SK-N-SH (cell line): ENCODE measurements around the gene ZNF511. TPM values are rescaled to one million over a fixed set of nuclear protein-coding genes. Genes with fewer than 3 reads are reported as not detected.

ENCODE experiments used
- CTCF ChIA-PET: fragments of 300-600, 350-600 bp; formaldehyde crosslinking; extraction: SDS; loops from one replicate; lab custom pipeline; 2021; lab: Yijun Ruan, JAX
- POLR2A ChIA-PET: fragments of 350-600 bp; sonication (Branson Sonifier 250); formaldehyde crosslinking; extraction: SDS; loops from one replicate; lab custom pipeline; 2020; ENCODE audit warnings: antibody characterized with exemption, inconsistent platforms; lab: Yijun Ruan, JAX
- DNase-seq: peaks from one replicate; pipeline ENCODE4 v3.0.0; 2012
- H2AFZ ChIP-seq: fragments of 200-600 bp; sonication (generic); 2 replicates; pipeline ENCODE4 v1.8.1; 2016; ENCODE audit warnings: antibody characterized with exemption, mild to moderate bottlenecking, low read depth
- H3F3A ChIP-seq: fragments of 200-600 bp; sonication (generic); replicated peaks from 2 replicates; pipeline ENCODE3; 2016; ENCODE audit warnings: antibody characterized with exemption, mild to moderate bottlenecking; ENCODE audit not compliant: insufficient read depth
- H3K27ac ChIP-seq, 2 experiments: fragments of 200-500 bp in 1 of 2; fragments of 200-600 bp in 1 of 2; sonication (Bioruptor generic) in 1 of 2; sonication (generic), shearing (Covaris generic) in 1 of 2; 2 replicates each; pipeline versions ENCODE4 v1.5.1 to v1.6.1; 2014 to 2016; ENCODE audit warnings: low read depth in 2 of 2, inconsistent platforms in 1 of 2, low read length in 1 of 2, mild to moderate bottlenecking in 1 of 2, mixed read lengths in 1 of 2
- H3K27me3 ChIP-seq: fragments of 200-600 bp; sonication (generic), shearing (Covaris generic); 2 replicates; pipeline ENCODE4 v1.6.1; 2016; ENCODE audit warnings: mixed run types; ENCODE audit not compliant: insufficient read depth
- H3K36me3 ChIP-seq, 2 experiments: fragments of 200-500 bp in 1 of 2; fragments of 200-600 bp in 1 of 2; sonication (Bioruptor generic) in 1 of 2; sonication (generic) in 1 of 2; replicated peaks in 1 of 2; 2 replicates each; pipeline versions ENCODE3 to v1.5.1; 2014 to 2016; ENCODE audit warnings: low read length in 1 of 2, mild to moderate bottlenecking in 1 of 2; ENCODE audit not compliant: insufficient read depth in 2 of 2, control insufficient read depth in 1 of 2
- H3K4me1 ChIP-seq, 2 experiments: fragments of 200-500 bp in 1 of 2; fragments of 200-600 bp in 1 of 2; sonication (Bioruptor generic) in 1 of 2; sonication (generic), shearing (Covaris generic) in 1 of 2; 2 replicates each; pipeline versions ENCODE4 v1.5.1 to v1.6.1; 2014 to 2016; ENCODE audit warnings: low read depth in 1 of 2, low read length in 1 of 2, mixed run types in 1 of 2; ENCODE audit not compliant: insufficient read depth in 2 of 2, control insufficient read depth in 1 of 2
- H3K4me2 ChIP-seq: fragments of 200-600 bp; sonication (generic), shearing (Covaris generic); 2 replicates; pipeline ENCODE4 v1.6.1; 2017; ENCODE audit warnings: mixed run types
- H3K4me3 ChIP-seq, 2 experiments: fragments of 200-500 bp in 1 of 2; fragments of 200-600 bp in 1 of 2; sonication (Bioruptor generic) in 1 of 2; sonication (generic), shearing (Covaris generic) in 1 of 2; 2 replicates each; pipeline versions ENCODE4 v1.5.1 to v1.8.1; 2014 to 2016; ENCODE audit warnings: low read depth in 2 of 2, inconsistent platforms in 1 of 2, low read length in 1 of 2, mild to moderate bottlenecking in 1 of 2, mixed read lengths in 1 of 2, moderate library complexity in 1 of 2
- H3K79me2 ChIP-seq: fragments of 200-600 bp; sonication (generic); 2 replicates; pipeline ENCODE4 v1.8.1; 2017; ENCODE audit warnings: mild to moderate bottlenecking; ENCODE audit not compliant: insufficient read depth
- H3K9ac ChIP-seq: fragments of 200-600 bp; sonication (generic); 2 replicates; pipeline ENCODE4 v1.6.1; 2017; ENCODE audit warnings: mixed run types
- H3K9me2 ChIP-seq: fragments of 200-600 bp; sonication (generic); 2 replicates; pipeline ENCODE4 v1.6.1; 2017; ENCODE audit warnings: mixed run types
- H3K9me3 ChIP-seq: fragments of 200-600 bp; sonication (generic); 2 replicates; pipeline ENCODE4 v1.6.1; 2017; ENCODE audit warnings: mixed run types, mild to moderate bottlenecking, moderate library complexity
- H4K20me1 ChIP-seq: fragments of 200-600 bp; sonication (generic); 2 replicates; pipeline ENCODE4 v1.6.1; 2017; ENCODE audit warnings: mild to moderate bottlenecking, mixed run types; ENCODE audit not compliant: insufficient read depth
- CHD2 ChIP-seq: fragments of 150-350 bp; IDR thresholded peaks from 2 replicates; pipeline ENCODE4 v1.6.1; 2018; ENCODE audit warnings: low read length; ENCODE audit not compliant: partially characterized antibody
- CTCF ChIP-seq: fragments of 200-600 bp; sonication (generic); IDR thresholded peaks from 2 replicates; pipeline ENCODE4 v1.6.1; 2017; ENCODE audit warnings: antibody characterized with exemption, mild to moderate bottlenecking, moderate library complexity
- ELF1 ChIP-seq: IDR thresholded peaks from 2 replicates; pipeline ENCODE4 v1.4.0; 2012
- EZH2phosphoT487 ChIP-seq: fragments of 200-600 bp; sonication (generic); IDR thresholded peaks from 2 replicates; pipeline ENCODE4 v1.6.1; 2017; ENCODE audit warnings: low read depth, mixed run types, mild to moderate bottlenecking, antibody characterized with exemption, moderate library complexity, borderline replicate concordance
- FOSL2 ChIP-seq: IDR thresholded peaks from 2 replicates; pipeline ENCODE4 v1.4.0; 2012; ENCODE audit warnings: low read depth, mild to moderate bottlenecking, moderate library complexity, borderline replicate concordance
- MAX ChIP-seq: IDR thresholded peaks from 2 replicates; pipeline ENCODE4 v1.4.0; 2012; ENCODE audit warnings: low read depth
- POLR2AphosphoS5 ChIP-seq: IDR thresholded peaks from 2 replicates; pipeline ENCODE4 v1.6.1; 2012; ENCODE audit warnings: low read depth, low read length
- RAD21 ChIP-seq: IDR thresholded peaks from 2 replicates; pipeline ENCODE4 v1.6.1; 2012; ENCODE audit warnings: mild to moderate bottlenecking, low read length
- RCOR1 ChIP-seq: fragments of 150-350 bp; IDR thresholded peaks from 2 replicates; pipeline ENCODE4 v1.6.1; 2017; ENCODE audit warnings: antibody characterized with exemption, low read length
- SMC3 ChIP-seq: IDR thresholded peaks from 2 replicates; pipeline ENCODE4 v1.6.1; 2012; ENCODE audit warnings: low read depth, low read length, improper control_type of control experiment
- TAF1 ChIP-seq: IDR thresholded peaks from 2 replicates; pipeline ENCODE4 v1.6.1; 2012; ENCODE audit warnings: low read depth, mild to moderate bottlenecking, low read length, moderate library complexity, borderline replicate concordance
- YY1 ChIP-seq: IDR thresholded peaks from 2 replicates; pipeline ENCODE4 v1.4.0; 2012; ENCODE audit warnings: low read depth, mild to moderate bottlenecking
- WGBS: methylation state at CpG from one replicate; pipeline ENCODE4 v1.1.6; 2017; ENCODE audit warnings: low lambda C conversion rate; 5-methylcytosine and 5-hydroxymethylcytosine counted together
- polyA plus RNA-seq, 3 experiments: library from polyadenylated mRNA; depleted of rRNA; stranded (reverse); fragments of >200 nt; gene quantifications; 2 replicates each; pipeline ENCODE4 v1.2.3, GENCODE V29; 2012
- TF ChIP-seq, protein P1 (sequence below): IDR thresholded peaks from 2 replicates; pipeline ENCODE4; 2012
- TF ChIP-seq, protein P2 (sequence below): fragments of 150-350 bp; IDR thresholded peaks from 2 replicates; pipeline ENCODE4 v1.6.1; 2016; ENCODE audit warnings: mild to moderate bottlenecking, low read depth, low read length

ZNF511 gene
- polyA plus RNA-seq, 1 of the 3 experiments (the other 2 are of a cell fraction): 62.3 TPM

DNA sequence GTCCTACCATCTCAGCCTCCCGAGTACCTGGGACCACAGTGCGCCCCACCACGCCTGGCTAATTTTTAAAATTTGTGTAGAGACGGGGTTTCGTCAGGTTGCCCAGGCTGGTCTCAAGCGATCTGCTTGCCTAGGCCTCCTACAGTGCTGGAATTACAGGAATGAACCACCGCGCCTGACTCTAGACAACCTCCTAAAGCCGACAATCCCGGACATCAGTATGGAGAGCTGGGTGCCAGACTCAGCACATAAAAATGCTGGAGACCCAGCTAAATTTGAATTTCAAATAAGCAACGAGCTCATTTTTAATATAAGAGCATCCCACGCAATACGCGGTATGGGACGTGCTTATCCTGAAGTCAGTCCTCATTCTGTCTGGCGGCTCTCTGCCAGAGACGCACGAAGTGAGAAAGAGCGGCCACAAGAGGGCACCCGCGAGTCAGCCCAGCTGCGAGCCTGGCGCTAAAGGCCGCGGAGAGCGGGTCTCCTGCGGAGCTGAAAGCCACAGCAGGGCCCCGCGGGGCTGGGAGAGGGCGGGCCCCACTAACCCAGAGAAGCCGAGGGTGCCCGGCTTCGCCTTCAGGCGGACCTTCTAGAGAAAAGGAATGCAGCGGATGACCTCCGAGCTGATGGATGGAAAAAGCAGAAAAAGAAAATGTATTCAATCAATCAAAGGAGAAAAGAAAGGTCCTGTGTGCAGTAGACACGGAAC is 20.9 kb downstream of the ZNF511 start:
- Histone ChIP-seq H3K27me3 (peaks cover 27% of the 10 kb centered on the region), H2AFZ (peak overlapping the region; percentile 48; the same call in 1 of the 2 replicates), H3K79me2 (no peaks in the 10 kb centered on the region), H3K4me2 (peak overlapping the region; percentile 67), H3K9me2 (no peaks in the 10 kb centered on the region), H3K27ac (no peak overlapping the region), H3K9ac (no peak overlapping the region), H3F3A (peaks cover 7% of the 10 kb centered on the region), H3K9me3 (no peaks in the 10 kb centered on the region), H3K4me1 (peaks cover 7 to 28% of the 10 kb centered on the region in 2 experiments; a peak in 2 of 4 replicates), H3K36me3 (no peaks in the 10 kb centered on the region), H4K20me1 (no peaks in the 10 kb centered on the region), H3K4me3 (peak overlapping the region; percentile 2 to 37; a peak in 2 of 4 replicates)
- CTCF ChIA-PET: interaction anchor here (0.6 to 4.7 kb wide), 42 partner anchors 10 to 290 kb away, joined by 3 to 73 read pairs (median 4); partner anchors contain the start of genes ECHS1, FUOM, MTG1 and PRAP1
- TF ChIP-seq, protein P1, sequence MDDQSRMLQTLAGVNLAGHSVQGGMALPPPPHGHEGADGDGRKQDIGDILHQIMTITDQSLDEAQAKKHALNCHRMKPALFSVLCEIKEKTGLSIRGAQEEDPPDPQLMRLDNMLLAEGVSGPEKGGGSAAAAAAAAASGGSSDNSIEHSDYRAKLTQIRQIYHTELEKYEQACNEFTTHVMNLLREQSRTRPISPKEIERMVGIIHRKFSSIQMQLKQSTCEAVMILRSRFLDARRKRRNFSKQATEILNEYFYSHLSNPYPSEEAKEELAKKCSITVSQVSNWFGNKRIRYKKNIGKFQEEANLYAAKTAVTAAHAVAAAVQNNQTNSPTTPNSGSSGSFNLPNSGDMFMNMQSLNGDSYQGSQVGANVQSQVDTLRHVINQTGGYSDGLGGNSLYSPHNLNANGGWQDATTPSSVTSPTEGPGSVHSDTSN: no peak
- no peak for TF ChIP-seq YY1
- no peak for TF ChIP-seq FOSL2
- peak; percentile 92 for TF ChIP-seq CTCF
- no peak for TF ChIP-seq CHD2
- peak; percentile 80 for TF ChIP-seq SMC3
- no peak for TF ChIP-seq POLR2AphosphoS5
- TF ChIP-seq ELF1: no peak
- peak; percentile 87 for TF ChIP-seq RAD21
- no peak for TF ChIP-seq RCOR1
- TF ChIP-seq TAF1: no peak
- TF ChIP-seq, protein P2, sequence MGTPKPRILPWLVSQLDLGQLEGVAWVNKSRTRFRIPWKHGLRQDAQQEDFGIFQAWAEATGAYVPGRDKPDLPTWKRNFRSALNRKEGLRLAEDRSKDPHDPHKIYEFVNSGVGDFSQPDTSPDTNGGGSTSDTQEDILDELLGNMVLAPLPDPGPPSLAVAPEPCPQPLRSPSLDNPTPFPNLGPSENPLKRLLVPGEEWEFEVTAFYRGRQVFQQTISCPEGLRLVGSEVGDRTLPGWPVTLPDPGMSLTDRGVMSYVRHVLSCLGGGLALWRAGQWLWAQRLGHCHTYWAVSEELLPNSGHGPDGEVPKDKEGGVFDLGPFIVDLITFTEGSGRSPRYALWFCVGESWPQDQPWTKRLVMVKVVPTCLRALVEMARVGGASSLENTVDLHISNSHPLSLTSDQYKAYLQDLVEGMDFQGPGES: no peak
- TF ChIP-seq MAX: no peak
- TF ChIP-seq EZH2phosphoT487: no peak
- WGBS: 16% methylated on average over 34 of the region's 37 CpGs
- POLR2A ChIA-PET: interaction anchor here (0.6 kb wide), 1 partner anchor 290 kb away, joined by 3 read pairs; no protein-coding TSS in a partner anchor
- DNase-seq: peak; percentile 90
